Endometrium (tissue), 2 donors: Measurements from ENCODE around the gene TAF1B.
"Not testable (repeated sequence)": the region's sequence is repeated elsewhere in the genome, so short reads cannot be mapped to it uniquely, and the experiment has no call there.

Experiments
- FAIRE-seq: peaks from 2 replicates; lab custom pipeline; 2012; peaks lifted over from hg19 to GRCh38; lab: Jason Lieb, UNC
- donor health status: control.
- donor health status: control.

TAF1B gene

DNA sequence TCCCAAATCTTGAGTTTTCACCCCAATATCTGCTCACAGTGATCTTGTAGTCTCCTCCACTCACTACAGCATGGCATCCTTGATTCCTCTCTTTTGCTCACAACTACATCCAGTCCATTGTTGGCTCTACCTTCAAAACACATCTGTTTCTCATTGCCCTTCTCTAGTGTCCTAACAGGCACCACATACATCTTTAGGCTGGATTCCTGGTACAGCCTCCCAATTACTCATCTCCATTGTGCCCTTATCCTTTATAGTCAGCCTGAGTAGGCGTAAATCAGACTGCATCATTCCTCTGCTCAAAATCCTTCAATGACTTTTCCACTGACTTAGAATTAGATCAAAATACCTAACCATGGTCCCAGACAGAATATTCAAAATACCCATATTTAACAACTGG is 10.7 kb upstream of the TAF1B start:
- FAIRE-seq: no peak

DNA sequence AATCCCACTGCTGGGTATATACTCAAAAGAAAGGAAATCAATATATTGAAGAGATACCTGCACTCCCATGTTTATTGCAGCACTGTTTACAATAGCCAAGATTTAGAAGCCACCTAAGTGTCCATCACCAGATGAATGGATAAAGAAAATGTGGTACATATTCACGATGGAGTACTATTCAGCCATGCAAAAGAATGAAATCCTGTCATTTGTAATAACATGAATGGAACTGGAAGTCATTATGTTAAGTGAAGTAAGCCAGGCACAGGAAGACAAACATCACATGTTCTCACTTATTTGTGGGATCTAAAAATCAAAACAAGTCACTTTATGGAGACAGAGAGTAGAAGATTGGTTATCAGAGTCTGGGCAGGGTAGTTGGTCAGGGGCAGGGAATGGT is 8.2 kb upstream of the TAF1B start:
- FAIRE-seq: not testable (repeated sequence)

DNA sequence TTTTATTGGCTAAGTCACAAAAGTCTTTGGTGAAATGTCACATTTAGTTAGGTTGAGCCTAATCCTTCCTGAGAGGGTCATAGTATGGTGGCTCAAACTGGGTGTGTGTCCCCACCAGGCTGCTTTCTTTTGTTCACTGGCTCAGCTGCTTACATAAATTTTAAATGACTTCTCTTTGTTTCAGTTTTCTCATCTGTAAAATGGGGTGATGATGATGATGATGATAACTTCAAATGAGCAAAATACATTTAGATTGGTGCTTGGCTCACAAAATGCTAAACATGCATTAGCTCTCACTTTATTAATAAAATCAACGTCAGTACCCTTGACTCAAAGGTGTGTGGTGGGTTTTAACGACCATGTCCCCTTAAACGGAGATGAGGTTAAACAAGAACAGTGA is 7.2 kb upstream of the TAF1B start:
- no peak for FAIRE-seq

DNA sequence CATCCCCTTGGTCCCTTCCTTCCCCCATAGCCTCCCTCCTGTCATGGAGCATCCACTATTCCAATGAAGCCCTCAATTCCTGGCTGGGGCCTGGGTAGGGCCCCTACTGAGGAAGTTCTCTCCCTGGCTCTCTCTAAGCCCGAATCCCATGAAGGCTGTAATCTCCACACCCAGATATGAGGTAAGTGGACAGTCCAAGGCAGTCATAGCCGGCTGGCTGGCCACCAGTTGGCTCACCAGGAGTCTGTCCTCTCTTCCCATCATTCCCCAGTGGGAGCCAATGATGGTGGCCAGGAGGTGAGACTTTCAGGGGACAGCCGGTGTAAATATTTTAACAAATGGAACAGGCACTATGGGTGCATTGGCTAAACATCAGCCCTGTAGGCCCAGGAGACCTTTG is 6.8 kb upstream of the TAF1B start:
- FAIRE-seq: no peak

DNA sequence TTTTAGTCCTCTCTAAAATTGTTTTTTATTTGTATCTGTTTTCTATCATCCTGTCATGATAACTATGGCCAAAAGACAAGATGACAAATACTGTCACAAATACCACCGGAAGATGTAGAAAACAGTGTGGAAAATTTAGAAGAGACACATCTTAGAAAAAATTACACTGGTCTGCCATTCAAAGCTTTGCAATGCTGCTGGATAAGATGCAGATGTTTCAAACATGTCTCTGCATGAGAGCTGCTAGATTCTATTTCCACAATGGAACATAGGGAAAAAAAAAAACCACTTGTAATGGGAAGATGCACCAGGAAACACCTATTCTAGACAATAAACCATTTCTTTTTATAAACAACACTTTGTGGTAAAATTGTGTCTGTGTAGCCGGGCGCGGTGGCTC is 5.8 kb upstream of the TAF1B start:
- no peak for FAIRE-seq

DNA sequence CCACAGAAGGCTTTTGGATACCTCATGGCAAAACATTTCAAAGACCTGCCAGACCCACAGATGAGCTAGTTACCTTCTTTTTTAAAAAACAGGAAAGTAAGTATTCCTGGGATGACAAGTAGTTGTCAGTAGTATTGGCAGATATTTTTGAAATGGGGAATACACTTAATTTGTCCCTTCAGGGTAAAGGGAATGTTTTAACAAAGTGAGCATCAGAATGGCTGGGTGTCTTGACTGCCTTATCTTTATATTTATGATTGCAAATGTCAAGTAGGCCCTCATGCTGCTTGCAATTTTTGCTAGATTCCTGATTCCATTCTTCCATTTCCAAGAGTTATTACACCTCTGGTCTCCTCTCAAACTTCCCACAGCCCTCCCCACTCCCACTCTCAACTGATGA is 4.9 kb upstream of the TAF1B start:
- FAIRE-seq: no peak

DNA sequence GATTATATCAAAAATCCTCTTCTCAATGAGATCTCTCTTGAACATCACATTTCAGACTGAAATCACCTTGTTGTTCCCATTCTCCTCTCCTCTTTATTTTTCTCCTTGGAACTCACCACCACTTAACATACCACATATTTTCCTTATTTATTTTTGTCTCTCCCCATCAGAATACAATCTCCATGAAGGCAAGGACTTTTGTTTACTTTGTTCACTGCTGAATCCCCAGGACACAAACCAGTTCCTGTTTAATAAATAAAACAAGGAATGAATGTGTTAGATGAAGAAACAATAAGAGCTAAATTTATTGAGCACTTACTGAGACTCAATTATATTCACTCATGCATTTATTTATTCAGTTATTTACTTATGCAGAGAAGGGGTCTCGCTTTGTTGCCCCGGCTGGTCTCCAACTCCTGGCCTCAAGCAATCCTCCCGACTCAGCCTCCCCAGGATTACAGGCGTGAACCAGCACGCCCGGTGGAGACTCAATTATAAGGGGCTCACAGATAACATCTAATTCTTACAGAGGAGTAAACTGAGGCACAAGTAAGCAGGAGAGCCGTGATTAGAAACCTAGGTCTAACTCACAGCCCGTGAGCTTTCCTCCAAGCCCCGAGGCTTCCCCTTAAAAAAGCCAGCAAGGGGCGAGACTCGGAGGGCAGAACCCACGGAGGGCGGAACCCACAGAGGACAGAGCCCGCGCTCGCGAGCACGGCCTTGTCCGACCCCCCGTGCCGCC is 616 bp upstream of the TAF1B start:
- no peak for FAIRE-seq

DNA sequence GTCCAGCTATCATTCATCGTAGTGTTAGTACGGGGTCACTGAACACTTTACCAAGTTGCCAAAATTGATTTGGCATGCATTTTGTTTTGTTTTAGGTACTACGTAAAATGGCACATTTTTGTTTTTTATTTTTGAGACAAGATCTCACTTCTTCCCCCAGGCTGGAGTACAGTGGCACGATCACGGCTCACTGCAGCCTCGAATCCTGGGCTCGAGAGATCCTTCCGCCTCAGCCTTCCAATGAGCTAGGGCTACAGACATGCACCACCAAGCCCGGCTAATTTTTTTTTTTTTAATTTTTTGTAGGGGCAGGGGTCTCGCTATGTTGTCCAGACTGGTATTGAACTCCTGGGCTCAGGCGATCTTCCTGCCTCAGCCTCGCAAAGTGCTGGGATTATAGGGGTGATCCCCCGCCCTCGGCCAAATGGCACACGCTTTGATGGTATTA is 786 bp downstream of the TAF1B start:
- no peak for FAIRE-seq

DNA sequence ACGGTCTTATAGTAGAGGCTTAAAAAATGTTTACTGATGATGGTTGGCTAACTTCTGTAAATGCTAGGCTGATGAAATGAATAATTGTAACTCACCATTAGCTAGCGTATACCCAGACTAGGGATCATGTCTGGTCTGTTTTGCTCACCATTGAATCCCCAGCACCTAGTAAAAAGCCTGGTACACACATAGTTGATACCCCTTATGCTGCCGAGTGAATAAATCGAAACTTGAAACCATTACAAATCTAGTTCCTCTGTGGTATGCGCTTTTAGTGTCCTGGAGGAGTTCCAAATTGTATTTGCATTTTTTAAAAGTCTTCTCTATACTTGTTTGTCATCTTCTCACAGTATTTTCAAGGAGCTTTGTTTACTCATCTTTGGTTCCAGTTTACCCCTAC is 1.3 kb downstream of the TAF1B start:
- FAIRE-seq: peak; percentile 12

DNA sequence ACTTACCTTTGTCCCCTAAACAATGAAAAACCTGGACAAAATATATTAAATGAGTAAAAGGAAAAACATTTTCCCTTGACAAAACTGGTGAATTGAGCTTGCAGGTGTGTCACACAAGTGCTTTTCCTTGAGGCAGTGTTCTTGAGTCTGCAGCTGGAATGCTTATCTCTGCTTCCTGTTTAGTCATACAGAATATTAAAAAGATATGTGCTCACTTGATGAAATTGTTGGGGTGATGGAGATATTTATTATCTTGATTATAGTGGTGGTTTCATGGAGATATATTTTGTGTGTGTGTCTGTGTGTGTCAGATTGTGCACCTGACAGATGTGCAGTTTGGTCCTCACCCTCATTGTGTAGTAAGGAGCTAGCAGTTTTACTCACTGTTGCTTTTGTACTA is 3.3 kb downstream of the TAF1B start:
- FAIRE-seq: no peak

DNA sequence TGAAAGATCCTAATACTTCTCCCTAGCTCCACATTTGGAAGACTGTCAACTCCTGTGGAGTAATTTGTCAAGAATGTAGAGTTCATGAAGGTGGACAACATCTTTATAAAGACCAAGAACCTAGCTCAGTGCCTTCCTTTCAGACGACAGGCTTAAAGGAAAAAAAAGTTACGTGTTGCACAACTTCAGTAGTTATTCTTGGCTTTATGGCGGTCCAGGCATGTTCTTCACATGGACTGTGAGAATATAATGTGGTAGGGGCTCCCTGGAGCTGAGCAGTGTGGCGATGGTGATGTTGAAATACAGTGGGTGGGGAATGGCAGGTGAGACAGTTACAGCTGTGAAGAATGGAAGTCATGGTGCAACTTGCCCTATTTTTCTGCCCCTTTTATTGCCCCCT is 3.9 kb downstream of the TAF1B start:
- FAIRE-seq: no peak

DNA sequence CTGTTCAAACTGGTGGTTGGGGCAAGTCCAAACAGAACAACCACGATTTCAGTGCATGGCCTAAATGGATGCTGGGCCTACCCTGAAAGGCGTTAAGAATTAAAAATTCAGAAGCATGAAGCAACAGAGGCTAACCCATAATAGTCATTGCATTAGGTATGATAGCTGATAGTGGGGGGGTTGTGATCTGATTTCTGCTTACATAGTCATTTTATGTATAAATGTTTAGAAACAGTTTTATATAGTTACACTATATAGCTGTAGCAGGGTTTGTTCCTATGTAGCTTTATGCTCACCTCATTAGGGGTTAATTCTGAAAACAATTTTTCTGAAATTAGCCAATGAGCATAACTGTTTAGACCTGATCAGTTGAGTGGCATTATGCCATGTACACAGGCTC is 9.6 kb downstream of the TAF1B start:
- FAIRE-seq: no peak

DNA sequence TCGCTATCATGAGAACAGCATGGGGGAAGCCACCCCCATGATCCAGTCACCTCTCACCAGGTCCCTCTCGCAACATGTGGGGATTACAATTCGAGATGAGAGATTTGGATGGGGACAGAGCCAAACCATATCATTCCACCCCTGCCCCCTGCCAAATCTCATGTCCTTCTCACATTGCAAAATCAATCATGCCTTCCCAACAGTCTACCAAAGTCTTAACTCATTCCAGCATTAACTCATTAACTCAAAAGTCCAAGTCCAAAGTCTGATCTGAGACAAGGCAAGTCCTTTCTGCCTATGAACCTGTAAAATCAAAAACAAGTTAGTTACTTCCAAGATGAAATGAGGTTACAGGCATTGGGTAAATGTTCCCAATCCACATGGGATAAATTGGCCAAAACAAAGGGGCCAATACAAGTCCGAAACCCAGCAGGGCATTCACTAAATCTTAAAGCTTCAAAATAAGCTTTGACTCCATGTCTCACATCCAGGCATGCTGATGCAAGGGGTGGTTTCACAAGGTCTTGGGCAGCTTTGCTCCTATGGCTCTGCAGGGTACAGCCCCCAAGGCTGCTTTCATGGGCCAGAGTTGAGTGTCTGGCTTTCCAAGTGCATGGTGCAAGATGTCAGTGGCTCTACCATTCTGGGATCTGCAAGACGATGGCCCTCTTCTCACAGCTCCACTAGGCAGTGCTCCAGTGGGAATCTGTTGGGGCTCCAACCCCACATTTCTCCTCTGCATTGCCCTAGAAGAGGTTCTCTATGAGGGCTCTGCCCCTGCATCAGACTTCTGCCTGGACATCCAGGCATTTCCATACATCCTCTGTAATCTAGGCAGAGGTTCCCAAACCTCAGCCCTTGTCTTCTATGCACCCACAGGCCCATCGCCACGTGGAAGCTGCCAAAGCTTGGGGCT is 14.8 kb downstream of the TAF1B start:
- no peak for FAIRE-seq

DNA sequence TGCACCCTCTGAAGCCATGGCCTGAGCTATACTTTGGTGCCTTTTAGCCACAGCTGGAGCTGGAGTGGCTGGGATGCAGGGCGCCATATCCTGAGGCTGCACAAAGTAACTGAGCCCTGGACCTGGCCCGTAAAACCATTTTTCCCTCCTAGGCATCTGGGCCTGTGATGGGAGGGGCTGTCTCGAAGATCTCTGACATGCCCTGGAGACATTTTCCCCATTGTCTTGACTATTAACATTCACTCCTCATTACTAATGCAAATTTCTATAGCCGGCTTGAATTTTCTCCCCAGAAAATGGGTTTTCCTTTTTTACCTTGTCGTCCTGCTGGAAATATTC is 15.4 kb downstream of the TAF1B start:
- no peak for FAIRE-seq

DNA sequence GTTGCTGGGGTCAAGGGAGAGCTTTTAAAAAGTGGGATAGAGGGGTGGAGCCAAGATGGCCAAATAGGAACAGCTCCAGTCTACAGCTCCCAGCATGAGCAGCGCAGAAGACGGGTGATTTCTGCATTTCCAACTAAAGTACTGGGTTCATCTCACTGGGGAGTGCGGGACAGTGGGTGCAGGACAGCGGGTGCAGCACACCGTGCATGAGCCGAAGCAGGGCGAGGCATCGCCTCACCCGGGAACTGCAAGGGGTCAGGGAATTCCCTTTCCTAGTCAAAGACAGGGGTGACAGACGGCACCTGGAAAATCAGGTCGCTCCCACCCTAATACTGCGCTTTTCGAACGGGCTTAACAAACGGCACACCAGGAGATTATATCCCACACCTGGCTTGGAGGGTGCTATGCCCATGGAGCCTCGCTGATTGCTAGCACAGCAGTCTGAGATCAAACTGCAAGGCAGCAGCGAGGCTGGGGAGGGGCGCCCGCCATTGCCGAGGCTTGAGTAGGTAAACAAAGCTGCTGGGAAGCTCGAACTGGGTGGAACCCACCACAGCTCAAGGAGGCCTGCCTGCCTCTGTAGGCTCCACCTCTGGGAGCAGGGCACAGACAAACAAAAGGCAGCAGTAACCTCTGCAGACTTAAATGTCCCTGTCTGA is 17.8 kb downstream of the TAF1B start:
- FAIRE-seq: not testable (repeated sequence)

DNA sequence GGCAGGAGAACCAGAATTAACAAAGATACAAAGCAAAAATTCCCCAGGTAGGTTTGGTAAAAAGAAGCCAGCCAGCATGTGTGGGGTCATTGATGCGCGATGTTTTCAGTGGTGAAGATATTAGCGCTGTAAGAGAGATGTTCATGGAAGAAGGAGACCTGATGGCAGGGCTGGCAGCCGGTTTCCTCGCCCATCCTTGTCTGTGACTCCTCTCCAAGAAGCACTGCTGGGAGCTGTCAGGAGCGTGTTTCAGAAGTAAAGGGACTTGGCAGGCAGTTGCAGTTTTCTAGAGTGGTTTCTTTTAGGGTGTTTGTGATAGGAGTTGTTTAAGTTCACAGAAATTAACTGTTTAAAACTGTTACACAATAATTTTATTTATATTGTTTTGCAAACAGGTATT is 24.6 kb downstream of the TAF1B start:
- no peak for FAIRE-seq

DNA sequence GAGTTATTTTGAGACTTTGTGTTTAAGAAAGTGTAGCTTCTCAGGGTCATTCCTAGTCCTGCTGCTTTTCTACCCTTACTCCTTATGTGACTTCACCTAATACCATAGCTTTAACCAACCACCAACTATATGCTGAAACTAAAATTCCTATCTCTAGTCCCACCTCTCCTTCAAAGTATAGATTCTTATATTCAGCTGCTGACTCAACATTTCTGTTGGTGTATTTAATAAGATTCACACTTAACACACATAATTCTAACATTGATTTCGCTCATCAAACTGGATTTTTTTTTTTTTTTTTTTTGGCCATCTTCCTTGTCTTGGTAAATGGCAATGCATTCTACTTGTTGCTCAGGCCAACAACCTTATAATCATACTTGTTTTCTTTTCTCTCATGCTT is 30.1 kb downstream of the TAF1B start:
- no peak for FAIRE-seq

DNA sequence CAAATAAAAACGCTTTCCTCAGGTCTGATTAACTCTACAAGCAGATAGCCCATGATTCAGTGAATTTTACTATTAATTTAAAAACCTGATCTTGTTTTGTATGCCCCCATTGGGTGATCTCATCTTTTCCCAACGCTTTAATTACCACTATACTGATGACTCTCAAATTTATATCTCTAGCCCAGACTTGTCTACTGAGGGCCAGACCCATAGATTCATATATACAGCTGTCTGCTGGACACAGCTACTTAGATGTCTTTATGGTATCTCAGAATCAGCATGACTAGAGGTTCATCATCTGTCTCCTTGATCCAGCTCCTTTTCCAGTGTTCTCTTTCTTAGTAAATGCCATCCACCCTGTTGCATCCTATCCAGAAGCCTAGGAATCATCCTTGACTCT is 33.8 kb downstream of the TAF1B start:
- FAIRE-seq: no peak

DNA sequence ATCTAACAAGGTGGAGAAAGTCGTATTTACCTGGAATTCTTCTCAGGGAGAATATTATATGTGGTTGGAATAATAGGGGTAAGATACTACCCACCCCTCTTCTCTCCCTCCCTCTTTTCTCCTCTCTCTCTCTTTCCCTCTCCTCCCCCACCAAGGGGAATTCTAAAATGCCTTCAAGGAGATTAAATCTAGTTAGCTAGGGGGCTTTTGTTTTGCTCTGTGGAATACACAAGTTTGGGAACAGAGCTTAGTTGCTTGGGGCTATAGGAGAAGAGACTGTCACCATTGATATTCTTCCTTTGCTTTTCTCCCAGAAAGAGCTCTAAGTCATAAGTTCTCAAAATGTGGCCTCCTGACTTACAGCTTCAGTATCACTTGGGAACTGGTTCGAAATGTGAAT is 34.5 kb downstream of the TAF1B start:
- no peak for FAIRE-seq

DNA sequence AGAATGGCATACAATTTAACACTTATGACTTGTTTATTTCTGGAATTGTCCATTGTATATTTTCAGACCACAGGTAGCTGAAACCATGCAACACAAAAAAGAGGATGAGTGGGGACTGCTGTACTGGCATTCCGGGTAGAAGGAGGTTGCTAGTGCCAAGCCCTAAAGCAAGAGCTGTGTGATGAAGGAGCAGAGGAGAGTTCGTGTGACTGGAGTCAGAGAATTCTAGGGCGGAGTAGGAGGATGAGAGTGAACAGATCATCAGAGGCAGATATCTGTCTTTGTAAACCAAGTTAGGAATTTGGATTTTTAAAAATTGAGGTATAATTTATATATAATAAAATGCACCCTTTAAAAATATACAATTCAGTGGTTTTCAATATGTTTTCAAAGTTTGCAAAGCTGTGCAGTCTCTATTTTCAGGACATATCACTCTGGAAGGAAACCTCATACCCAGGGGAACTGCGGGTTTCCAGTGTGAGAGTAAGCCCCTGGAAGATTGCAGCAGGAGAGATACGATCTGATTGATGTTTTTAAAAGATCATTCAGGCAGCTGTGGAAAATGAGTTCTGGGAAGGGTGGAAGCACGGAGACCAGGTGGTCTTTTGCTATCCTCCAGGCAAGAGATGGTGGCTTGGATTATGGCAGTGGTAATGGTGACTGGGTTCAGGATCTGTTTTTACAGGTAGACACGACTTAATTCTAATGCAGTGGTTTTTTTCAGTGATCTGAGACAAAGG is 36.4 kb downstream of the TAF1B start:
- no peak for FAIRE-seq

DNA sequence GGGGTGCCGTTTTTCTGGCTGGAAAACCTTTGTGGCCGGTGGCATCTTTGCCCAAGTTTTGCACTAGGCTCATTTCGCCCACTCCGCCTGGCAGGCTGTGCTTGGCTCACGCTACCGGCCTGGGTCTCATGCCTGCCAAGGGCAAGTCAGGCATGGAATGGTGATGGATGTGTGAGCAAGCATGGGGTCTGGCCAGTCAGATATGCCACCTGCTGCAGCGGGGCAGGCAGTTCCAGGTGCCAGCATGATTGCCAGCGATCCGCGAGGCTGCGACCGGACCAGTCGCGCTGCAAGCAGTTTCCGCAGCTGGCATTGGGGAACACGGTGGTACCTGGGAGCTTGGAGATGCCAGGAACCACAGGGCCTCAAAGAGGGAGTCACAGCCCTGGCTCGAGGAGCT is 40.6 kb downstream of the TAF1B start:
- no peak for FAIRE-seq

DNA sequence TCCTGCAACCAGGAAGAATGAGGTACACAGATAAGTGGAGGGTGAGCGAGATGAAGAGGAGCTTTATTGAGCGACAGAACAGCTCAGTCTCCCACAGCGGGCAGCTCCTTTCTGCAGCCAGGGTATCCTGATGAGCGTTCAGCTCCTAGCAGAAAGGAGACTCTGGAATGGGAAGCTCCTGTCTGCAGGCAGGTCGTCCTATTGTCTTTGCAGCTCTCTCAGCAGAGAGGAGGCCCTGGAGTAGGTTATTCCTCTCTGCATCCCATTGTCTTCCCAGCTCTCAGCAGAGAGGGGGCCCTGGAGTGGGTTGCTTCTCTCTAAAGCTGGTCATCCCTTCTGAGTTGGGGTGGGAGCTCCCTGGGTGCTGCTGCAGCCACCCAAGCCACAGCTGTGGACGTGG is 41.2 kb downstream of the TAF1B start:
- no peak for FAIRE-seq
